Stimulated activated CD4-positive, alpha-beta T cell treated with anti-CD3 and anti-CD28 coated beads, Interleukin-12 subunit alpha, Interleukin-12 subunit beta, amount 100 ng/mL, for 48 hours (primary cell): Measurements from ENCODE around the gene LGALS12.

ENCODE experiments used
- DNase-seq, 3 donors: peaks; one replicate each; pipeline ENCODE4 v3.0.0-alpha.2; 2020; ENCODE audit warnings: low read depth in 2 of 3, low spot score in 1 of 3

LGALS12 gene

DNA sequence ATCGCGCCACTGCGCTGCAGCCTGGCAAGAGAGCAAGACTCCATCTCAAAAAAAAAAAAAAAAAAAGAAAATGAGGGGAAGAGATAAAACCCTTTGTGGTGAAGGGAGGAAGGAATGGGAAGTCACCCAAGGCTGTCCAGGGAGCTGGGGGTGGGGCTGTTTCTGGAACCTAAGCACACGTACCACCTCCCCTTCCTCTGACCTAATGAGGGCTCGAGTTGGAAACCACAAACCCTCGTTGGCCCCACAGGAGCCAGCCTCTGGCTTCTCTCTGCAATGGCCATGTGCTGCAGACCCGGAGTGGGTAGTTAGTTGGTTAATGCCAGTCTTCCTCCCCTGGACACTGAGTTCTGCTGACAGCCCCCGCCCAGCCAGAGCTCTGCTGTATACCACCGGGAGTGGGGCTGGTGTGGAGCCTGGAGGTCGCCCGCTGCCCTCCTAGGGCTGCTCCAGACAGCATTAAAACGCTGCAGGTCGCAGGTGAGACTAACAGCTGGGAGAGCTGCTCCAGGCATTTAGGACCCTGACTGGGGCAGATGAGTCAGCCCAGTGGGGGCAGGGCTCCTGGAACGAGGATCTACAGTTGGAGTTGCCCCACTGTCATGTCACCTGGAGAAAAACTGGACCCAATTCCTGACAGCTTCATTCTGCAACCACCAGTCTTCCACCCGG is at the start of gene LGALS12:
Gene LGALS12 (plus strand): TSS at position 228 of the 672 bp plus-strand sequence. CDS start 375 bp downstream, at position 603.
- no peak for DNase-seq

DNA sequence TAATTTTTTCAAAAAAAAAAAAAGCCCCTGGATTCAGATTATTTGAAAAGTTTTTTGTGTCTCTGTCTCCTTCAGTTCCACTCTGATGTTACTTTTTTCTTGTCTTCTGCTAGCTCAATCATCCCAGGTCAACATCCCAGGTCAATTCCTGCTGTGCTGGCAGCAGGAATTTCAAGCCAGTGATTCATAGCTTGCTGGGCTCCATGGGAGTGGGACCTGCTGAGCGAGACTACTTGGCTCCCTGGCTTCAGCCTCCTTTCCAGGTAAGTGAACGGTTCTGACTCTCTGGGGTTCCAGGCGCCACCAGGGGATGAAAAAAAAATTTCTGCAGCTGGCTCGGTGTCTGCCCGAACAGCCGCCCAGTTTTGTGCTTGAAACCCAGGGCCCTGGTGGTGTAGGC is 46.3 kb upstream of the LGALS12 start:
- DNase-seq, result no peak

GRCh38 chr11:63462137-63462536 is 43.7 kb upstream of the LGALS12 start:
- DNase-seq, result no peak

DNA sequence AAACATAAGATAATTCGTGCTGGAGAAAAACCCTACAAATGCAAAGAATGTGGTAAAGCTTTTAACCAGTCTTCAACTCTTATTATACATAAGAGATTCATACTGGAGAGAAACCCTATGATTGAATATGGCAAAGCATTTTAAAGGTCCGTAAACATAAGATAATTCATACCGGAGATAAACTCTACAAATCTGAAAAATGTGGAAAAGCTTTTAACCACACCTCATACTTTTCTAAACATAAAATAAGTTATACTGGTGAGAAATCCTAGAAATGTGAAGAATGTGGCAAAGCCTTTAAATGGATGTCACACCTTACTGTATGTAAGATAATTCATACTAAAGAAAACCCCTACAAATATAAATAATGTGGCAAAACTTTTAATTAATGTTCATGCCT is 35.6 kb upstream of the LGALS12 start:
- DNase-seq, result no peak

DNA sequence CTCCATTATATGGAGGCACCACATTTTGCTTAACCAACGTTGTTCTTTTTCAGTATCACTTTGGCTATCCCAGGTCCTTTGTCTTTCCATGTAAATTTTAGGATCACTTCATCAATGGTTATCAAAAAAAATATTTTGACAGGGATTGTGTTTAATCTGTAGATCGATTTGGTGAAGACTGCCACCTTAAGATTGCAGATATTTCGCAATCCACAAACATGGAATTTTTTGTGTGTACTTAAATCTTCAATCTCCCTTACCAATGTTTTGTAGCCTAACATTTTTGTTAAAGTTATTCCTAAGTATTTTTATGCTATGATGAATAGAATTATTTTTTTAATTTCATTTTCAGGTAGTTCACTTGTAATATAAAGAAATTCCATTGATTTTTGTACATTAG is 33.5 kb upstream of the LGALS12 start:
- DNase-seq, result no peak

- no peak for DNase-seq
Measured at GRCh38 chr11:63476618-63477017, 29.3 kb upstream of the LGALS12 start.

- peak; percentile 10 to 50 (median 15) for DNase-seq
Measured at GRCh38 chr11:63478896-63479295, 27.0 kb upstream of the LGALS12 start.

DNA sequence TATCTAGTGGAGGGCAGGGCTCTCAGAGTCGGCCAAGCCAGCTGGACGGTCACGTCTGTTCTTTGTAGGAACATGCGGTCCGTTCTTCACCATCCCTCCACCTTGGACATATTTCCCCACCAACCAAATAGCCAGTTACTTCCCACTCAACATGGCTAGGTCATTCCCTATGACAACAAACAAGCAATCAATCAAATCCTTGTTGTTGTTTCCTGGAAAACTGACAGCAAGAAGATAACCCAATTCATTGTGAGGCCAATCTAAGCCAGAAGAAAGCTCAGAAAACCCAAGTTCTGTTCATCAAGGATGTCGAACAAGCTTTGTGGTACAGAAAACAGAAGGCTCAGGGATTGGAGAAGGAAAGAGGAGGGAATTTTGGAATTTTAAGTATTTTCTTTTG is 25.8 kb upstream of the LGALS12 start:
- no peak for DNase-seq

DNA sequence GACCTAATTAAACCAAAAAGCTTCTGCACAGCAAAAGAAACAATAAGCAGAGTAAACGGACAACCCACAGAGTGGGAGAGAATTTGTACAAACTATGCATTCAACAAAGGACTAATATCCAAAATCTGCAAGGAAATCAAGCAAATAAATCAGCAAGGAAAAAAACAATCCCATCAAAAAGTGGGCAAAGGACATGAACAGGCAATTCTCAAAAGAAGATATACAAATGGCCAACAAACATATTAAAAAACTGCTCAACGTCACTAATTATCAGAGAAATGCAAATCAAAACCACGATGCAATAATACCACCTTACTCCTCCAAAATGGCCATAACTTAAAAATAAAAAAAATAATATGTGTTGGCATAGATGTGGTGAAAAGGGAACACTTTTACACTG is 20.1 kb upstream of the LGALS12 start:
- DNase-seq, result no peak

GRCh38 chr11:63488789-63489188 is 17.1 kb upstream of the LGALS12 start:
- no peak for DNase-seq

GRCh38 chr11:63489879-63490278 is 16.0 kb upstream of the LGALS12 start:
- DNase-seq, result no peak

DNA sequence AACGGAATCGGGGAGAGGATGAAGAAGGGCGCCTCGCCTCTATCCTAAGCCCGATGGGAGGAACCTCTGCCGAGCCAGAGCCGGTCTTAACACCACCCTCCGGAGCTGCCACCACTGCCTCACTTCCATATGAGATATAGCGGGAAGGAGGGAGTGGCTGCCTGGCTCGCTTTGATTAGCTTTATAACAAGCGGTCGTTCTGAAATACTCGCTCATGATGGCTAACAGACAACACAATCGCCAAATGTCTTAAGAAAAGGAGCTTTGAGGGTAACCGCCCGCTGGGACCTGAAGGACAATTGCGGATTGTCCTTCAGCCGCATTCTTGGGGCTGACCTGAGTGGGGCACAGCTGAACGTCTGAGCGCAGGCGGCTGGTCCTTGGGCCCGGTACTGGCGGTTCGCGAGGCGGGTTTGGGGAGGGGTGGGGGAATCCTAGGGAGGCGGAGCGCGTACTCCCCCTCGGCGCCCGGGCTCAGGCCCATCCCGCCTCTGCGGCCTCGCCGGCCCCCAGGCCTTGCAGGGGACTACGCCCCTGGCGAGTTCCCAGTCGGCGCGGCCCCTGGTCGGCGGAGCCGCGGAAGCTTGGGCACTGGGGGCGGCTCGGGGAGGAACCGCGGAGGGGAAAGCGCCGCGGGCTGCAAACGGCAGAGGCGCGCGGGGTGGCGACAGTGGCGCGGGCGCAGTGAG is 15.2 kb upstream of the LGALS12 start, which contains the start of gene PLAAT5:
Gene PLAAT5 (minus strand): TSS at position 617 of the 689 bp plus-strand sequence. CDS start 133 bp downstream, at position 484.
- peak in 1 of 3 donors; percentile 10 for DNase-seq

GRCh38 chr11:63491240-63491587 is 14.7 kb upstream of the LGALS12 start:
- no peak for DNase-seq

- no peak for DNase-seq
Measured at GRCh38 chr11:63491636-63492372, 14.1 kb upstream of the LGALS12 start.

DNA sequence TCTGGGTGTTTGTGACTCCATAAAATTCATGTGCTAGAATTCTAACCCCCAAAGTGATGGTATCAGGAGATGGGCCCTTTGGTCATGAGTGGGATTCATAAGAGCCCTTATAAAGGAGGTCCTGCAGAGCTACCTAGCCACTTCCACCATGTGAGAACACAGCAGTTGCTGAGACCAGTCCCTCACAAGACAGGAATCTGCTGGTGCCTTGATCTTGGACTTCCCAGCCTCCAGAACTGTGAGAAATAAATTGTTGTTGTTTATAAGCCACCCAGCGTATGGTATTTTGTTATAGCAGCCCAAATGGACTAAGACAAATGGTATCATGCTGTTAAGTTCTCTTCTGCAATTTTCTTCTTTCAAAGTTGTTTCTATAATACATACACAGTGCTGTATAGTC is 13.4 kb upstream of the LGALS12 start:
- no peak for DNase-seq

GRCh38 chr11:63493127-63493526 is 12.8 kb upstream of the LGALS12 start:
- DNase-seq, result no peak

GRCh38 chr11:63494975-63495374 is 10.9 kb upstream of the LGALS12 start:
- DNase-seq, result no peak

GRCh38 chr11:63499874-63500273 is 6.0 kb upstream of the LGALS12 start:
- DNase-seq, result no peak

GRCh38 chr11:63501236-63501635 is 4.6 kb upstream of the LGALS12 start:
- DNase-seq, result no peak

DNA sequence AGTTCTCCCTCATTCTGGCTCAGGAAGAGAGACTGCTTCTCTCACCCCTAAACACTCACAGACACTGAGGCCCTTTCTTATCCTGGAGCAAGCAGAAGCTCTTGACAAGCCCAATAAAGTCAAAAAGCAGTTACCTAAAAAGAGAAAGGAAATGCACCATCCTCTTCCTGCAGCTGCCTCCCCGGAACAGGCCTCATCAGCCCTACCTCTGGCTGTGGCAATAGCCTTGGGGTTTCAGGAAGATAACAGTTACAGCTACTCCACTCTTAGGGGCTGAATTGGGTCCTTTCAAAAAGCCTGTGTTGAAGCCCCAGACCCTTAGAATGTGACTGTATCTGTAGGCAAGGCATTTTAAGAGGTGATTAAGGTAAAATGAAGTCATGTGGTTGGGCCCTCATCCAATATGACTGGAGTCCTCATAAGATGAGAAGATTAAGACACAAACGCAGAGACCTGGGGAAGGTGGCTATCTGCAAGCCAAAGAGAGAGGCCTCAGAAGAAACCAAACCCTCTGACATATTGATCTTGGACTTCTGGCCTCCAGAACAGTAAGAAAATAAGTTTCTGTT is 3.5 kb upstream of the LGALS12 start:
- no peak for DNase-seq

DNA sequence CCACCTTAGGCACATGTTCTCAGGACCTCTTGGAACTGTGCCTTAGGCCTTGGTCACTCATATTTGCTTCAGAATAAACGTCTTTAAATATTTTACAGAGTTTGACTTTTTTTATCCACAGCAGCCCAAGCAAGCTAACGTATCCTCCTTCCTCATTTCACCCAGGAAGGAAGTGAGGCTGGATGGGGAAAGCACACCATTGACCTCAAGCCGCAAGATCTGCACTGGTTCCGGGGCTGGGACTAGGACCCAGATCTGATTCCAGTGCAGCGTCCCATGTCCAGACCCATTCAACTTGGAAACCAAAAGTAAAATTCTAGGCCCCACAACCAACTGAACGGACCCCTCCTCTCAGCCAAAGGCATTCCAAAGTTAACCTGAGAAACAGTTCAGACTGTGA is 2.4 kb upstream of the LGALS12 start:
- DNase-seq, result no peak

DNA sequence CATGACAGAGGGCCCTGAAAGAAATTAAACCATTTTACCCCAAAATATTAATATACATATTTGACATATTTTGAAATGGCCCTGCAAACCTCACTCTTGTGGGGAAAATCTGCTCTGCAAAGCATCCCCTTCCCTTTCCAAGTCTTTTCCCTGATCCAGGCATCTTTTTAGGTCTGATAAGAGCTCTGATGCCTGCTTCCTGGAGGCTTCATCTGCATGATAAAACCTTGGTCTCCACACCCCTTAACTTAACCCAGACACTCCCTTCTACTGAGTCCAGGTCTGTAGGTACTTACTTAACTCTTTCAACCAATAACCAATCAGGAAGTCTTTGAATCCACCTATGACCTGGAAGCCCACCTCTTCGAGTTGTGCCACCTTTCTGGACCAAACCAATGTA is 1.8 kb upstream of the LGALS12 start:
- DNase-seq, result no peak
